Thyroid gland (tissue), 4 donors: ENCODE data around the gene MAPT.

Experiments used
- CTCF ChIP-seq, 6 experiments: fragments of 200-600 bp in 3 of 6; fragments of 450-650 bp in 3 of 6; sonication (generic) in 3 of 6; IDR thresholded peaks; one replicate each; pipeline ENCODE4 v1.5.1; 2016 to 2019; ENCODE audit warnings: antibody characterized with exemption in 6 of 6, mild to moderate bottlenecking in 2 of 6, inconsistent platforms in 1 of 6, moderate library complexity in 1 of 6
- POLR2A ChIP-seq, 2 donors: fragments of 450-650 bp; IDR thresholded peaks; one replicate each; pipeline ENCODE4 v1.6.1; 2017; ENCODE audit warnings: antibody characterized with exemption in 2 of 2, mild to moderate bottlenecking in 2 of 2, moderate library complexity in 1 of 2

- no peak for TF ChIP-seq CTCF (IDR thresholded peaks at IDR 0.05)
- no peak for TF ChIP-seq POLR2A (IDR thresholded peaks at IDR 0.05)
Measured at GRCh38 chr17:45973946-45974859, 79.8 kb downstream of the MAPT start.
